WTC11 (cell line): ENCODE measurements around the gene SERPINA6. TPM values are rescaled to one million over a fixed set of nuclear protein-coding genes. Genes with fewer than 3 reads are reported as not detected.
"Not testable (repeated sequence)": the region's sequence is repeated elsewhere in the genome, so short reads cannot be mapped to it uniquely, and the experiment has no call there.

ENCODE experiments used
- ATAC-seq: fragments of 200-7000 bp; cut with Tn5 transposase; 2 replicates; pipeline ENCODE4 v1.10.0; 2021; ENCODE audit warnings: mild to moderate bottlenecking, moderate library complexity
- CTCF ChIA-PET: fragments of 300-600 bp; sonication (Branson Sonifier 250); formaldehyde crosslinking; loops from one replicate; lab custom pipeline; 2021; ENCODE audit warnings: antibody characterized with exemption; lab: Charles Lee
- POLR2A ChIA-PET: fragments of 350-600 bp; sonication (Branson Sonifier 250); formaldehyde crosslinking; loops from one replicate; lab custom pipeline; 2021; ENCODE audit warnings: antibody characterized with exemption; lab: Charles Lee
- DNase-seq: peaks from one replicate; pipeline ENCODE4 v3.0.0; 2021; ENCODE audit warnings: low spot score
- H3K27ac Mint-ChIP-seq: 2 replicates; pipeline ENCODE4 v1.8.0; 2021; ENCODE audit warnings: mixed read lengths
- H3K27me3 Mint-ChIP-seq: 2 replicates; pipeline ENCODE4 v1.8.0; 2021; ENCODE audit warnings: low read depth, mild to moderate bottlenecking, moderate library complexity, mixed read lengths
- H3K36me3 Mint-ChIP-seq: 2 replicates; pipeline ENCODE4 v1.8.0; 2021; ENCODE audit warnings: mixed read lengths
- H3K4me1 Mint-ChIP-seq: 2 replicates; pipeline ENCODE4 v1.8.0; 2022; ENCODE audit warnings: mixed read lengths
- H3K4me3 Mint-ChIP-seq: 2 replicates; pipeline ENCODE4 v1.8.0; 2021; ENCODE audit warnings: mild to moderate bottlenecking, moderate library complexity, mixed read lengths
- H3K9me3 Mint-ChIP-seq: 2 replicates; pipeline ENCODE4 v1.8.0; 2021; ENCODE audit warnings: mixed read lengths
- AFF4 ChIP-seq: sonication (generic); formaldehyde crosslinking; IDR thresholded peaks from 2 replicates; pipeline ENCODE4 v1.8.1; 2023; ENCODE audit warnings: mild to moderate bottlenecking, missing genetic modification reagents, borderline replicate concordance
- ATF1 ChIP-seq: sonication (generic); formaldehyde crosslinking; IDR thresholded peaks from 2 replicates; pipeline ENCODE4 v1.8.1; 2023; ENCODE audit warnings: mild to moderate bottlenecking, moderate library complexity, missing genetic modification reagents
- CDX4 ChIP-seq: fragments of 250-450 bp; sonication (Bioruptor Pico); IDR thresholded peaks from 2 replicates; pipeline ENCODE4 v1.9.0; 2021; ENCODE audit warnings: moderate library complexity, mild to moderate bottlenecking, inconsistent platforms, borderline replicate concordance
- CREB1 ChIP-seq: sonication (generic); formaldehyde crosslinking; IDR thresholded peaks from 2 replicates; pipeline ENCODE4 v1.8.0; 2023; ENCODE audit warnings: mild to moderate bottlenecking, missing genetic modification reagents
- E2F5 ChIP-seq: sonication (generic); formaldehyde crosslinking; IDR thresholded peaks from 2 replicates; pipeline ENCODE4 v1.8.1; 2022; ENCODE audit warnings: mild to moderate bottlenecking, moderate library complexity, missing genetic modification reagents
- ERG ChIP-seq: fragments of 250-450 bp; sonication (Bioruptor Pico); IDR thresholded peaks from 2 replicates; pipeline ENCODE4 v1.8.0; 2021; ENCODE audit warnings: mild to moderate bottlenecking
- FOXP1 ChIP-seq: sonication (generic); formaldehyde crosslinking; IDR thresholded peaks from 2 replicates; pipeline ENCODE4 v1.8.0; 2022; ENCODE audit warnings: missing genetic modification reagents, mild to moderate bottlenecking, moderate library complexity, borderline replicate concordance
- FOXP4 ChIP-seq: sonication (generic); formaldehyde crosslinking; IDR thresholded peaks from 2 replicates; pipeline ENCODE4 v1.8.0; 2022; ENCODE audit warnings: mild to moderate bottlenecking, missing genetic modification reagents
- MAX ChIP-seq: sonication (generic); formaldehyde crosslinking; IDR thresholded peaks from 2 replicates; pipeline ENCODE4 v1.8.0; 2022; ENCODE audit warnings: mild to moderate bottlenecking, missing genetic modification reagents
- MYBL2 ChIP-seq: sonication (generic); formaldehyde crosslinking; IDR thresholded peaks from 2 replicates; pipeline ENCODE4 v1.8.1; 2023; ENCODE audit warnings: mild to moderate bottlenecking, moderate library complexity, missing genetic modification reagents
- NFE2L1 ChIP-seq: sonication (generic); formaldehyde crosslinking; IDR thresholded peaks from 2 replicates; pipeline ENCODE4 v1.8.1; 2023; ENCODE audit warnings: missing genetic modification reagents
- OVOL2 ChIP-seq: fragments of 250-450 bp; sonication (Bioruptor Pico); IDR thresholded peaks from 2 replicates; pipeline ENCODE4 v1.9.0; 2021; ENCODE audit warnings: mild to moderate bottlenecking, borderline replicate concordance
- PREB ChIP-seq: sonication (generic); formaldehyde crosslinking; IDR thresholded peaks from 2 replicates; pipeline ENCODE4 v1.8.1; 2022; ENCODE audit warnings: mild to moderate bottlenecking, missing genetic modification reagents, moderate library complexity, borderline replicate concordance
- SMAD4 ChIP-seq: sonication (generic); formaldehyde crosslinking; IDR thresholded peaks from 2 replicates; pipeline ENCODE4 v1.8.0; 2022; ENCODE audit warnings: mild to moderate bottlenecking, missing genetic modification reagents
- TEAD4 ChIP-seq: sonication (generic); formaldehyde crosslinking; IDR thresholded peaks from 2 replicates; pipeline ENCODE4 v1.8.0; 2022; ENCODE audit warnings: mild to moderate bottlenecking, missing genetic modification reagents
- TP53 ChIP-seq: sonication (generic); formaldehyde crosslinking; IDR thresholded peaks from 2 replicates; pipeline ENCODE4 v1.8.1; 2023; ENCODE audit warnings: mild to moderate bottlenecking, missing genetic modification reagents
- USF2 ChIP-seq: sonication (generic); formaldehyde crosslinking; IDR thresholded peaks from 2 replicates; pipeline ENCODE4 v1.8.1; 2023; ENCODE audit warnings: mild to moderate bottlenecking, missing genetic modification reagents, moderate library complexity
- ZBTB21 ChIP-seq: sonication (generic); formaldehyde crosslinking; IDR thresholded peaks from 2 replicates; pipeline ENCODE4 v1.8.1; 2023; ENCODE audit warnings: mild to moderate bottlenecking, missing genetic modification reagents, borderline replicate concordance
- ZNF416 ChIP-seq: fragments of 250-450 bp; sonication (Bioruptor Pico); IDR thresholded peaks from 2 replicates; pipeline ENCODE4 v1.9.0; 2021; ENCODE audit warnings: mild to moderate bottlenecking, inconsistent platforms
- total RNA-seq: library from RNA; stranded (reverse); gene quantifications from 3 replicates; pipeline ENCODE4 v1.2.3, GENCODE V29; 2021

The SERPINA6 gene
- total RNA-seq, 1 experiment from 2014 or later = 0.15 TPM

GRCh38 chr14:94372021-94372605 is 49.0 kb upstream of the SERPINA6 start (continued):
- no peak for TF ChIP-seq ZNF416 (CRISPR knock-in tag)
- no peak for TF ChIP-seq E2F5 (CRISPR knock-in tag)
- TF ChIP-seq ZBTB21 (CRISPR knock-in tag) = no peak
- no peak for TF ChIP-seq MAX
- TF ChIP-seq CDX4 (CRISPR knock-in tag) = no peak

GRCh38 chr14:94370524-94370910 is 47.4 kb upstream of the SERPINA6 start:
- no peak overlapping the region for H3K4me3 Mint-ChIP-seq
- peaks cover 21% of the 10 kb centered on the region for H3K4me1 Mint-ChIP-seq
- no peak for ATAC-seq
- no peak overlapping the region for H3K27ac Mint-ChIP-seq
- CTCF ChIA-PET = interaction anchor here (1.8 kb wide), 1 partner anchor 15 kb away, joined by 7 read pairs; no protein-coding TSS in a partner anchor
- POLR2A ChIA-PET = no interaction called here
- no peaks in the 10 kb centered on the region for H3K36me3 Mint-ChIP-seq
- H3K9me3 Mint-ChIP-seq = no peaks in the 10 kb centered on the region
- no peak for DNase-seq
- no peaks in the 10 kb centered on the region for H3K27me3 Mint-ChIP-seq
- TF ChIP-seq AFF4 (CRISPR knock-in tag) (no peak), USF2 (CRISPR knock-in tag) (no peak), ERG (CRISPR knock-in tag) (no peak), TEAD4 (CRISPR knock-in tag) (no peak), PREB (CRISPR knock-in tag) (no peak), ATF1 (CRISPR knock-in tag) (no peak), FOXP4 (no peak), ZBTB21 (CRISPR knock-in tag) (no peak), FOXP1 (CRISPR knock-in tag) (no peak), TP53 (CRISPR knock-in tag) (no peak), OVOL2 (CRISPR knock-in tag) (no peak), CREB1 (CRISPR knock-in tag) (no peak), MYBL2 (CRISPR knock-in tag) (no peak), SMAD4 (no peak), NFE2L1 (CRISPR knock-in tag) (no peak)
- TF ChIP-seq, all 79 proteins: peak for 0

GRCh38 chr14:94369766-94370523 is 46.8 kb upstream of the SERPINA6 start:
- H3K36me3 Mint-ChIP-seq, POLR2A ChIA-PET, H3K27ac Mint-ChIP-seq, CTCF ChIA-PET, DNase-seq, H3K9me3 Mint-ChIP-seq, H3K4me3 Mint-ChIP-seq, ATAC-seq, H3K27me3 Mint-ChIP-seq: not testable (repeated sequence)
- H3K4me1 Mint-ChIP-seq = peaks cover 15% of the 10 kb centered on the region
